ENCODE data around the gene TACSTD2.

GRCh38 chr1:58571616-58572015, 5.4 kb downstream of the TACSTD2 start:
- no peak for TF ChIP-seq CTCF (conservative IDR thresholded peaks at IDR 0.05; ENCODE audit: low read length)
- TF ChIP-seq EZH2phosphoT487 (IDR thresholded peaks at IDR 0.05; ENCODE audit: borderline replicate concordance, low read depth, low read length), result no peak
